ENCODE data around the gene RNASE4. TPM values are rescaled to one million over a fixed set of nuclear protein-coding genes. Genes with fewer than 3 reads are reported as not detected.

Gene RNASE4
- total RNA-seq, 1 experiment from 2014 or later, result 5.9 TPM

DNA sequence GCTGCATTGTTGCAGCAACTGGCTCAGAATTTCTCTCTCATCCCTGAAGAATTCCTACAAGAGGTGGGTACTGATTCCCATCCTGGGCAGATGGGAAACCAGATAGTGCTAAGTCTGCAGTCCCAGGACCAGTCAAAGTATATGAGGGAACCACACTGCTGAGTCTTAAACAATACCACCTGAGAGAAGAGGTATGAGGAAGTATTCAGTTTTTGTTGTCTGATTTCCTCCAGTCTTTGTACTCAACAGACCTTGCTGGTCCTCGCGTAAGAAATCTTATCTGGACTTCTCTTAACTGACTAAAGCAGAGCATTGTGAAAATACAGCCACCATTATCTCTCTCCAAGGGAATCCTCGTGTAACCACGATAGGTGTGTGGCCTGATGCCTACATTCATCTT is 57.8 kb downstream of the RNASE4 start:
- Histone ChIP-seq H4K20me1 (ENCODE audit: low read length) (no peaks in the 10 kb centered on the region), H3K27me3 (ENCODE audit: low read length) (peaks cover 56% of the 10 kb centered on the region), H3K4me1 (ENCODE audit: insufficient read depth, low read length) (no peaks in the 10 kb centered on the region), H3K36me3 (ENCODE audit: low read depth, low read length) (no peaks in the 10 kb centered on the region), H2AFZ (ENCODE audit: low read length) (no peak overlapping the region), H3K4me2 (ENCODE audit: low read length) (no peak overlapping the region), H3K27ac (ENCODE audit: low read length) (no peak overlapping the region), H3K4me3 (ENCODE audit: low read length) (no peak overlapping the region), H3K9me3 (ENCODE audit: low read length) (no peaks in the 10 kb centered on the region), H3K79me2 (ENCODE audit: low read length) (no peaks in the 10 kb centered on the region), H3F3A (ENCODE audit: low read length, unreplicated experiment) (no peaks in the 10 kb centered on the region), H3K9ac (ENCODE audit: low read length) (no peak overlapping the region), H3K9me2 (replicated peaks; ENCODE audit: low read length) (no peaks in the 10 kb centered on the region)
- TF ChIP-seq EZH2 (IDR thresholded peaks at IDR 0.05; ENCODE audit: low read length, unreplicated experiment) (no peak), EZH2phosphoT487 (IDR thresholded peaks at IDR 0.05; ENCODE audit: borderline replicate concordance, low read length) (no peak)
- TF ChIP-seq, protein P1, sequence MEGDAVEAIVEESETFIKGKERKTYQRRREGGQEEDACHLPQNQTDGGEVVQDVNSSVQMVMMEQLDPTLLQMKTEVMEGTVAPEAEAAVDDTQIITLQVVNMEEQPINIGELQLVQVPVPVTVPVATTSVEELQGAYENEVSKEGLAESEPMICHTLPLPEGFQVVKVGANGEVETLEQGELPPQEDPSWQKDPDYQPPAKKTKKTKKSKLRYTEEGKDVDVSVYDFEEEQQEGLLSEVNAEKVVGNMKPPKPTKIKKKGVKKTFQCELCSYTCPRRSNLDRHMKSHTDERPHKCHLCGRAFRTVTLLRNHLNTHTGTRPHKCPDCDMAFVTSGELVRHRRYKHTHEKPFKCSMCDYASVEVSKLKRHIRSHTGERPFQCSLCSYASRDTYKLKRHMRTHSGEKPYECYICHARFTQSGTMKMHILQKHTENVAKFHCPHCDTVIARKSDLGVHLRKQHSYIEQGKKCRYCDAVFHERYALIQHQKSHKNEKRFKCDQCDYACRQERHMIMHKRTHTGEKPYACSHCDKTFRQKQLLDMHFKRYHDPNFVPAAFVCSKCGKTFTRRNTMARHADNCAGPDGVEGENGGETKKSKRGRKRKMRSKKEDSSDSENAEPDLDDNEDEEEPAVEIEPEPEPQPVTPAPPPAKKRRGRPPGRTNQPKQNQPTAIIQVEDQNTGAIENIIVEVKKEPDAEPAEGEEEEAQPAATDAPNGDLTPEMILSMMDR (conservative IDR thresholded peaks at IDR 0.05; ENCODE audit: low read depth, low read length), result no peak
- CTCF ChIA-PET, result no interaction called here
- ATAC-seq (no peak), DNase-seq (no peak)
- no TSS peak for BruUV-seq (replicated peaks)
- POLR2A ChIA-PET (ENCODE audit: unreplicated experiment), result interaction anchor here (0.6 kb wide), 1 partner anchor 91 kb away, joined by 4 read pairs; no protein-coding TSS in a partner anchor
- intact Hi-C loops (cut with micrococcal nuclease), result no loop called here

DNA sequence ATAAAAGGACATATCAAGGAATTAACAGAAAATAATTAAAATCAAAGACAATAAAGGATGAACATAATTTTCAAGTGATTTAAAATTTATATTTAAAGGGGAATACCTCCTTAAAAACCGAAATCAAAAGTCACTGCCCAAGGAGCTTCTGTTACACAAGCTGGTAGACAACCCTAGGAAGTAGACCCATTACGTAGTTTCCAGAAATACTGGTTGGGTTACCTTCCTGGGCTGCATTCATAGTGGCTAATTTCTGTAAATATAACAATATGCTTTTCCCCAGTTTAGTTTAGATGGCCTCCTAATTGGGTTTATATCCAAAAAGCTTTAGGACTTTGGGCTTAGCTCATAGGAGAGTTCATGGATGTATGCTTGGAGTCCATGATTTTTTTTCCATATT is 59.2 kb downstream of the RNASE4 start:
- no peaks in the 10 kb centered on the region for H3F3A ChIP-seq (ENCODE audit: low read length, unreplicated experiment)
- DNase-seq (peak; percentile 61), ATAC-seq (no peak)
- H3K4me1 ChIP-seq (ENCODE audit: insufficient read depth, low read length), result no peaks in the 10 kb centered on the region
- peaks cover 54% of the 10 kb centered on the region for H3K27me3 ChIP-seq (ENCODE audit: low read length)
- ChIA-PET POLR2A (ENCODE audit: unreplicated experiment) (no interaction called here), CTCF (no interaction called here)
- no peak overlapping the region for H3K4me3 ChIP-seq (ENCODE audit: low read length)
- no peaks in the 10 kb centered on the region for H3K36me3 ChIP-seq (ENCODE audit: low read depth, low read length)
- no peak overlapping the region for H3K9ac ChIP-seq (ENCODE audit: low read length)
- no peaks in the 10 kb centered on the region for H3K79me2 ChIP-seq (ENCODE audit: low read length)
- no peaks in the 10 kb centered on the region for H4K20me1 ChIP-seq (ENCODE audit: low read length)
- H3K27ac ChIP-seq (ENCODE audit: low read length), result no peak overlapping the region
- no peak overlapping the region for H3K4me2 ChIP-seq (ENCODE audit: low read length)
- BruUV-seq (replicated peaks), result no TSS peak
- no peak for TF ChIP-seq EZH2phosphoT487 (IDR thresholded peaks at IDR 0.05; ENCODE audit: borderline replicate concordance, low read length)
- TF ChIP-seq EZH2 (IDR thresholded peaks at IDR 0.05; ENCODE audit: low read length, unreplicated experiment), result no peak
- TF ChIP-seq, protein P1 (conservative IDR thresholded peaks at IDR 0.05; ENCODE audit: low read depth, low read length), result no peak
- intact Hi-C loops (cut with micrococcal nuclease), result no loop called here
- H2AFZ ChIP-seq (ENCODE audit: low read length), result no peak overlapping the region
- no peaks in the 10 kb centered on the region for H3K9me3 ChIP-seq (ENCODE audit: low read length)
- no peaks in the 10 kb centered on the region for H3K9me2 ChIP-seq (replicated peaks; ENCODE audit: low read length)

DNA sequence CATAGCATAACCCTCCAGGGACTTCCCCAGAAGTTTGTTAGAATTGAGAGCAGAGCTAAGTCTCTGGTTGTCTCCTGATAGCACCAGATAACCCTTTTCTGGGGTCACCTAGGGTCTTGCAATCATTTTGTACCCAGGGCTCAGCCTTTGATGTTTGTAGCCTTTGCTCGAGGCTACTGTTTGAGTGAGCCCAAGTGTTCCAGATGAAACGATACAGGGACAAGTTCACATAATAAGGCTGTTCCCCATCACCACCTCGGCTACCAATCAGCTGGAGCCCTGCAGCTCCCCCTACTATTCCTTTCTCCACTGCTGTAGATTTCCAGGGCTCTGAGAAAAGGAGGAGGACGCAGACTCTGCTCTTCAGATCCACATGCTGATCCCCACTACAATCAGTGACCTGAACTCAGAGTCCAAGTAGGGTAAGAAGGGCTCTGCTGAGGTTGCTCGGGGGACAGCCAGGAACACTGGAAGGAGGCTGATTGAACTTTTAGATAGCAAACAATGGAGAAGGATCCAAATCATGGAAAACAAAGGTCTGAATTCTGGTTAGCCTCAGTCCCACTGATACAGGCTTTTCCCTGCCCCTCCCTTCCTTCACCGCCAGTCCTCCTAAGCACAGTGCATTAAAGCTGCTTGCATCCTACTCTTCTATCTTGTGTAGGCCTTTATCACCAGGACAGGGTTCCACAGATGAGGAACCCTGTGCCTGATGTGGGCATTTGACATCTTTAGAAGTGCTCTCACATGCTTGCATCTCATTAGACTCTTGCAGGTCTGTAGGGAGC is 61.4 kb downstream of the RNASE4 start, which contains the start of gene EDDM3A:
TSS of gene EDDM3A (plus strand) at position 317 of the 788 bp plus-strand sequence. CDS start 1,694 bp downstream, outside the sequence.
- Histone ChIP-seq H3K4me3 (ENCODE audit: low read length) (no peak within 1 kb of the TSS), H3K27ac (ENCODE audit: low read length) (no peak within 1 kb of the TSS), H3K9me2 (replicated peaks; ENCODE audit: low read length) (no peaks in the 10 kb centered on the region), H3K79me2 (ENCODE audit: low read length) (no peaks in the 10 kb centered on the region), H3K36me3 (ENCODE audit: low read depth, low read length) (no peaks in the 10 kb centered on the region), H4K20me1 (ENCODE audit: low read length) (no peaks in the 10 kb centered on the region), H3K9ac (ENCODE audit: low read length) (no peak within 1 kb of the TSS), H3K4me2 (ENCODE audit: low read length) (no peak within 1 kb of the TSS), H3K27me3 (ENCODE audit: low read length) (peaks cover 47% of the 10 kb centered on the region; the same call in 1 of the 2 replicates), H3K4me1 (ENCODE audit: insufficient read depth, low read length) (no peaks in the 10 kb centered on the region), H3F3A (ENCODE audit: low read length, unreplicated experiment) (no peaks in the 10 kb centered on the region), H2AFZ (ENCODE audit: low read length) (no peak within 1 kb of the TSS), H3K9me3 (ENCODE audit: low read length) (no peaks in the 10 kb centered on the region)
- ChIA-PET POLR2A (ENCODE audit: unreplicated experiment) (no interaction called here), CTCF (no interaction called here)
- BruUV-seq (replicated peaks), result no TSS peak
- TF ChIP-seq EZH2phosphoT487 (IDR thresholded peaks at IDR 0.05; ENCODE audit: borderline replicate concordance, low read length) (no peak), EZH2 (IDR thresholded peaks at IDR 0.05; ENCODE audit: low read length, unreplicated experiment) (no peak)
- TF ChIP-seq, protein P1 (conservative IDR thresholded peaks at IDR 0.05; ENCODE audit: low read depth, low read length), result no peak
- ATAC-seq (no peak), DNase-seq (no peak)
- intact Hi-C loops (cut with micrococcal nuclease), result no loop called here

Data from PC-3 (cell line).